Renal pelvis (tissue), 4 donors: ENCODE results near the gene ORAI3. TPM values are rescaled to one million over a fixed set of nuclear protein-coding genes. Genes with fewer than 3 reads are reported as not detected.

Experiments used
- DNase-seq: peaks from one replicate; pipeline ENCODE4 v3.0.0-alpha.2; 2013
- polyA plus RNA-seq, 3 donors: library from polyadenylated mRNA; unstranded; fragments of 120-200 nt; gene quantifications; one replicate each; pipeline ENCODE4 v1.2.1, GENCODE V29; 2013; ENCODE audit not compliant: insufficient read length in 3 of 3

The ORAI3 gene
- polyA plus RNA-seq, 3 donors = 21.7 to 23.4 (median 23.3) TPM

- peak; percentile 56 for DNase-seq
These were observed 7.1 kb upstream of the ORAI3 start for GRCh38 chr16:30941600-30942425.

- no peak for DNase-seq
These were observed 6.5 kb upstream of the ORAI3 start for GRCh38 chr16:30942426-30942806.

GRCh38 chr16:30944352-30944751, 4.5 kb upstream of the ORAI3 start:
- no peak for DNase-seq

- no peak for DNase-seq
These were observed 2.0 kb upstream of the ORAI3 start for GRCh38 chr16:30946671-30947540.

GRCh38 chr16:30947541-30947858, 1.4 kb upstream of the ORAI3 start:
- no peak for DNase-seq

- DNase-seq = peak; percentile 99
These were observed 805 bp upstream of the ORAI3 start for GRCh38 chr16:30947859-30948666.

GRCh38 chr16:30949650-30950515, 1.0 kb downstream of the ORAI3 start:
- DNase-seq = peak; percentile 33

GRCh38 chr16:30950516-30951065, 1.7 kb downstream of the ORAI3 start:
- no peak for DNase-seq

GRCh38 chr16:30951193-30951592, 2.3 kb downstream of the ORAI3 start:
- DNase-seq = no peak

- no peak for DNase-seq
These were observed 2.9 kb downstream of the ORAI3 start for GRCh38 chr16:30951750-30952149.

- no peak for DNase-seq
These were observed 4.2 kb downstream of the ORAI3 start for GRCh38 chr16:30953111-30953510.

- DNase-seq = peak; percentile 82
These were observed 4.8 kb downstream of the ORAI3 start for GRCh38 chr16:30953511-30954124.

- DNase-seq = no peak
These were observed 6.1 kb downstream of the ORAI3 start for GRCh38 chr16:30954993-30955392.

GRCh38 chr16:30956601-30957455, 8.0 kb downstream of the ORAI3 start:
- DNase-seq = peak; percentile 76

- DNase-seq = peak; percentile 96
These were observed 8.7 kb downstream of the ORAI3 start, which contains the start of gene SETD1A for GRCh38 chr16:30957456-30958174. SETD1A (plus strand) TSS chr16:30957754; CDS start chr16:30958732, 978 bp downstream.

GRCh38 chr16:30958175-30959079, 9.6 kb downstream of the ORAI3 start:
- DNase-seq = peak; percentile 35

GRCh38 chr16:30961384-30961783, 12.5 kb downstream of the ORAI3 start:
- no peak for DNase-seq
